Activated CD4-positive, alpha-beta T cell treated with anti-CD3 and anti-CD28 coated beads, Interleukin-2, amount 10 ng/mL, durations not matched to agents 7 days and 5 days (primary cell): ENCODE measurements around the gene RASGRP2. TPM values are rescaled to one million over a fixed set of nuclear protein-coding genes. Genes with fewer than 3 reads are reported as not detected.

Source experiments
- CTCF ChIA-PET: fragments of 350-600 bp; sonication (Branson Sonifier 250); formaldehyde crosslinking; loops from one replicate; lab custom pipeline; 2021; ENCODE audit warnings: antibody characterized with exemption; lab: Charles Lee
- POLR2A ChIA-PET: fragments of 350-600 bp; sonication (Branson Sonifier 250); formaldehyde crosslinking; loops from one replicate; lab custom pipeline; 2021; ENCODE audit warnings: antibody characterized with exemption; lab: Charles Lee
- DNase-seq: peaks from one replicate; pipeline ENCODE4 v3.0.0-alpha.2; 2020
- H3K27ac Mint-ChIP-seq: one replicate; pipeline ENCODE4 v1.8.0; 2021; ENCODE audit warnings: mild to moderate bottlenecking, moderate library complexity, mixed read lengths
- H3K27me3 Mint-ChIP-seq: one replicate; pipeline ENCODE4 v1.8.0; 2021; ENCODE audit warnings: mixed read lengths
- H3K36me3 Mint-ChIP-seq: one replicate; pipeline ENCODE4 v1.8.0; 2021; ENCODE audit warnings: low read depth, mixed read lengths
- H3K4me1 Mint-ChIP-seq: one replicate; pipeline ENCODE4 v1.8.0; 2021; ENCODE audit warnings: mixed read lengths
- H3K4me3 Mint-ChIP-seq: one replicate; pipeline ENCODE4 v1.8.0; 2021; ENCODE audit warnings: mild to moderate bottlenecking, moderate library complexity, mixed read lengths
- H3K9me3 Mint-ChIP-seq: one replicate; pipeline ENCODE4 v1.8.0; 2021; ENCODE audit warnings: mixed read lengths
- total RNA-seq, 2 experiments: library from RNA; stranded (reverse); gene quantifications; one replicate each; pipeline ENCODE4 v1.2.3, GENCODE V29; 2021

Gene RASGRP2
- total RNA-seq, 2 experiments from 2014 or later: 293 to 300 TPM

GRCh38 chr11:64717268-64717578, 26.7 kb downstream of the RASGRP2 start:
- H3K27me3 Mint-ChIP-seq: peaks cover 71% of the 10 kb centered on the region
- no peaks in the 10 kb centered on the region for H3K36me3 Mint-ChIP-seq
- H3K4me1 Mint-ChIP-seq: peaks cover 3% of the 10 kb centered on the region
- ChIA-PET CTCF (interaction anchor here (0.6 to 2.0 kb wide), 2 partner anchors 28 to 1855 kb away, joined by 3 to 6 read pairs; no protein-coding TSS in a partner anchor), POLR2A (no interaction called here)
- DNase-seq: no peak
- no peak overlapping the region for H3K27ac Mint-ChIP-seq
- H3K9me3 Mint-ChIP-seq: no peaks in the 10 kb centered on the region
- no peak overlapping the region for H3K4me3 Mint-ChIP-seq

- POLR2A ChIA-PET: no interaction called here
- peaks cover 8% of the 10 kb centered on the region for H3K4me1 Mint-ChIP-seq
Measured at GRCh38 chr11:64716473-64717267, 27.3 kb downstream of the RASGRP2 start.

GRCh38 chr11:64715756-64716472, 28.0 kb downstream of the RASGRP2 start:
- CTCF ChIA-PET: interaction anchor here (2.0 kb wide), 1 partner anchor 27 kb away, joined by 6 read pairs; no protein-coding TSS in a partner anchor
- H3K4me3 Mint-ChIP-seq: no peak overlapping the region
- no peak for DNase-seq

More at GRCh38 chr11:64716473-64717267, 27.3 kb downstream of the RASGRP2 start:
- Mint-ChIP-seq H3K27me3 (peaks cover 74% of the 10 kb centered on the region), H3K27ac (no peak overlapping the region), H3K4me3 (no peak overlapping the region), H3K36me3 (no peaks in the 10 kb centered on the region), H3K9me3 (no peaks in the 10 kb centered on the region)
- CTCF ChIA-PET: interaction anchor here (0.6 to 2.0 kb wide), 2 partner anchors 28 to 1855 kb away, joined by 3 to 6 read pairs; no protein-coding TSS in a partner anchor
- DNase-seq: no peak

GRCh38 chr11:64715110-64715509, 28.8 kb downstream of the RASGRP2 start:
- H3K27me3 Mint-ChIP-seq: peaks cover 74% of the 10 kb centered on the region
- CTCF ChIA-PET: no interaction called here
- no peaks in the 10 kb centered on the region for H3K36me3 Mint-ChIP-seq
- no peaks in the 10 kb centered on the region for H3K9me3 Mint-ChIP-seq
- peaks cover 16% of the 10 kb centered on the region for H3K4me1 Mint-ChIP-seq
- no peak overlapping the region for H3K27ac Mint-ChIP-seq
- no peak overlapping the region for H3K4me3 Mint-ChIP-seq
- no peak for DNase-seq
- POLR2A ChIA-PET: no interaction called here

More at GRCh38 chr11:64715756-64716472, 28.0 kb downstream of the RASGRP2 start:
- peaks cover 13% of the 10 kb centered on the region for H3K4me1 Mint-ChIP-seq
- peaks cover 75% of the 10 kb centered on the region for H3K27me3 Mint-ChIP-seq
- H3K36me3 Mint-ChIP-seq: no peaks in the 10 kb centered on the region
- POLR2A ChIA-PET: no interaction called here
- H3K9me3 Mint-ChIP-seq: no peaks in the 10 kb centered on the region
- H3K27ac Mint-ChIP-seq: no peak overlapping the region

- Mint-ChIP-seq H3K4me3 (no peak overlapping the region), H3K36me3 (no peaks in the 10 kb centered on the region)
Measured at GRCh38 chr11:64714666-64715065, 29.3 kb downstream of the RASGRP2 start.

GRCh38 chr11:64713781-64714363, 30.1 kb downstream of the RASGRP2 start:
- DNase-seq: no peak
- Mint-ChIP-seq H3K9me3 (no peaks in the 10 kb centered on the region), H3K4me3 (no peak overlapping the region), H3K27ac (no peak overlapping the region), H3K4me1 (peaks cover 16% of the 10 kb centered on the region), H3K36me3 (no peaks in the 10 kb centered on the region), H3K27me3 (peaks cover 70% of the 10 kb centered on the region)
- CTCF ChIA-PET: no interaction called here
- POLR2A ChIA-PET: no interaction called here

More at GRCh38 chr11:64714666-64715065, 29.3 kb downstream of the RASGRP2 start:
- CTCF ChIA-PET: no interaction called here
- no peak overlapping the region for H3K27ac Mint-ChIP-seq
- peaks cover 72% of the 10 kb centered on the region for H3K27me3 Mint-ChIP-seq
- peaks cover 16% of the 10 kb centered on the region for H3K4me1 Mint-ChIP-seq
- POLR2A ChIA-PET: no interaction called here
- DNase-seq: no peak
- H3K9me3 Mint-ChIP-seq: no peaks in the 10 kb centered on the region

- peaks cover 70% of the 10 kb centered on the region for H3K27me3 Mint-ChIP-seq
- CTCF ChIA-PET: no interaction called here
- H3K36me3 Mint-ChIP-seq: no peaks in the 10 kb centered on the region
- H3K4me1 Mint-ChIP-seq: peaks cover 16% of the 10 kb centered on the region
- no peak for DNase-seq
- no peak overlapping the region for H3K27ac Mint-ChIP-seq
- POLR2A ChIA-PET: no interaction called here
- no peak overlapping the region for H3K4me3 Mint-ChIP-seq
- no peaks in the 10 kb centered on the region for H3K9me3 Mint-ChIP-seq
Measured at GRCh38 chr11:64713016-64713707, 30.8 kb downstream of the RASGRP2 start.

- ChIA-PET CTCF (no interaction called here), POLR2A (no interaction called here)
- Mint-ChIP-seq H3K9me3 (no peaks in the 10 kb centered on the region), H3K4me3 (no peak overlapping the region), H3K4me1 (peaks cover 16% of the 10 kb centered on the region), H3K36me3 (no peaks in the 10 kb centered on the region), H3K27ac (no peak overlapping the region), H3K27me3 (peaks cover 68% of the 10 kb centered on the region)
- DNase-seq: no peak
Measured at GRCh38 chr11:64712430-64713015, 31.4 kb downstream of the RASGRP2 start.

GRCh38 chr11:64711956-64712362, 32.0 kb downstream of the RASGRP2 start:
- Mint-ChIP-seq H3K27ac (peak overlapping the region; percentile 50), H3K4me3 (no peak overlapping the region), H3K27me3 (peaks cover 62% of the 10 kb centered on the region), H3K9me3 (no peaks in the 10 kb centered on the region), H3K36me3 (no peaks in the 10 kb centered on the region), H3K4me1 (peaks cover 16% of the 10 kb centered on the region)
- POLR2A ChIA-PET: no interaction called here
- CTCF ChIA-PET: no interaction called here
- no peak for DNase-seq

GRCh38 chr11:64711138-64711955, 32.6 kb downstream of the RASGRP2 start:
- Mint-ChIP-seq H3K4me3 (no peak overlapping the region), H3K27ac (peak overlapping the region; percentile 50), H3K36me3 (no peaks in the 10 kb centered on the region)

GRCh38 chr11:64710418-64711137, 33.4 kb downstream of the RASGRP2 start:
- CTCF ChIA-PET: interaction anchor here (0.6 to 1.6 kb wide), 2 partner anchors 9 to 151 kb away, joined by 3 read pairs; no protein-coding TSS in a partner anchor
- Mint-ChIP-seq H3K36me3 (no peaks in the 10 kb centered on the region), H3K27me3 (peaks cover 56% of the 10 kb centered on the region), H3K9me3 (no peaks in the 10 kb centered on the region), H3K27ac (no peak overlapping the region), H3K4me1 (peaks cover 16% of the 10 kb centered on the region), H3K4me3 (no peak overlapping the region)
- no peak for DNase-seq
- POLR2A ChIA-PET: no interaction called here

More at GRCh38 chr11:64711138-64711955, 32.6 kb downstream of the RASGRP2 start:
- no peak for DNase-seq
- ChIA-PET POLR2A (no interaction called here), CTCF (no interaction called here)
- H3K27me3 Mint-ChIP-seq: peaks cover 61% of the 10 kb centered on the region
- peaks cover 16% of the 10 kb centered on the region for H3K4me1 Mint-ChIP-seq
- H3K9me3 Mint-ChIP-seq: no peaks in the 10 kb centered on the region
